HEK293 (cell line): Measurements from ENCODE around the gene MCEE.

ENCODE experiments used
- HOXD13 ChIP-seq: sonication (generic); formaldehyde crosslinking; IDR thresholded peaks from 2 replicates; pipeline ENCODE4 v1.8.0; 2022; ENCODE audit warnings: missing genetic modification reagents, borderline replicate concordance
- IKZF3 ChIP-seq: fragments of 450-650 bp; IDR thresholded peaks from 2 replicates; pipeline ENCODE4 v1.5.0; 2018; ENCODE audit warnings: missing biosample characterization, mild to moderate bottlenecking, missing genetic modification characterization, moderate library complexity
- SCRT1 ChIP-seq: fragments of 450-650 bp; formaldehyde crosslinking; IDR thresholded peaks from 2 replicates; pipeline ENCODE4 v1.5.1; 2016; ENCODE audit warnings: missing biosample characterization, missing genetic modification characterization, borderline replicate concordance
- ZBTB20 ChIP-seq: fragments of 450-650 bp; formaldehyde crosslinking; IDR thresholded peaks from 2 replicates; pipeline ENCODE4 v1.5.1; 2016; ENCODE audit warnings: missing biosample characterization, missing genetic modification characterization
- ZNF140 ChIP-seq: fragments of 450-650 bp; formaldehyde crosslinking; IDR thresholded peaks from 2 replicates; pipeline ENCODE4 v1.5.1; 2016; ENCODE audit warnings: missing biosample characterization, missing genetic modification characterization
- ZNF211 ChIP-seq: fragments of 450-650 bp; formaldehyde crosslinking; IDR thresholded peaks from 2 replicates; pipeline ENCODE4 v1.5.1; 2016; ENCODE audit warnings: low read depth, missing biosample characterization, missing genetic modification characterization
- ZNF266 ChIP-seq: fragments of 450-650 bp; formaldehyde crosslinking; IDR thresholded peaks from 2 replicates; pipeline ENCODE4 v1.5.1; 2016; ENCODE audit warnings: missing biosample characterization, missing genetic modification characterization, low read depth
- ZNF701 ChIP-seq: fragments of 450-650 bp; formaldehyde crosslinking; IDR thresholded peaks from 2 replicates; pipeline ENCODE4 v1.5.1; 2016; ENCODE audit warnings: missing biosample characterization, missing genetic modification characterization
- ZNF777 ChIP-seq: fragments of 450-650 bp; formaldehyde crosslinking; IDR thresholded peaks from 2 replicates; pipeline ENCODE4 v1.5.1; 2017; ENCODE audit warnings: missing biosample characterization, missing genetic modification characterization, borderline replicate concordance
- TF ChIP-seq, protein P1 (sequence below): fragments of 450-650 bp; formaldehyde crosslinking; IDR thresholded peaks from 2 replicates; pipeline ENCODE4 v1.5.1; 2016; ENCODE audit warnings: missing biosample characterization, missing genetic modification characterization
- TF ChIP-seq, protein P2 (sequence below): fragments of 450-650 bp; formaldehyde crosslinking; IDR thresholded peaks from 2 replicates; pipeline ENCODE4 v1.5.1; 2017; ENCODE audit warnings: missing biosample characterization, missing genetic modification characterization
- TF ChIP-seq, protein P3 (sequence below): fragments of 450-650 bp; formaldehyde crosslinking; IDR thresholded peaks from 2 replicates; pipeline ENCODE4 v1.5.1; 2017; ENCODE audit warnings: missing biosample characterization, missing genetic modification characterization
- TF ChIP-seq, protein P4 (sequence below): fragments of 450-650 bp; formaldehyde crosslinking; IDR thresholded peaks from 2 replicates; pipeline ENCODE4 v1.5.1; 2016; ENCODE audit warnings: missing biosample characterization, missing genetic modification characterization
- TF ChIP-seq, protein P5 (sequence below): fragments of 450-650 bp; formaldehyde crosslinking; IDR thresholded peaks from 2 replicates; pipeline ENCODE4 v1.5.1; 2016; ENCODE audit warnings: missing biosample characterization, missing genetic modification characterization, borderline replicate concordance
- TF ChIP-seq, protein P6 (sequence below): fragments of 450-650 bp; formaldehyde crosslinking; IDR thresholded peaks from 2 replicates; pipeline ENCODE4 v1.5.1; 2016; ENCODE audit warnings: missing biosample characterization, missing genetic modification characterization
- TF ChIP-seq, protein P7 (sequence below): fragments of 450-650 bp; formaldehyde crosslinking; IDR thresholded peaks from 2 replicates; pipeline ENCODE4 v1.5.1; 2016; ENCODE audit warnings: missing biosample characterization, missing genetic modification characterization
- TF ChIP-seq, protein P8 (sequence below): fragments of 450-650 bp; formaldehyde crosslinking; optimal IDR thresholded peaks from 2 replicates; pipeline ENCODE3; 2016; ENCODE audit warnings: missing biosample characterization, mild to moderate bottlenecking, missing genetic modification characterization
- TF ChIP-seq, protein P9 (sequence below): fragments of 450-650 bp; formaldehyde crosslinking; IDR thresholded peaks from 2 replicates; pipeline ENCODE4 v1.5.1; 2016; ENCODE audit warnings: missing biosample characterization, missing genetic modification characterization

Gene MCEE

DNA sequence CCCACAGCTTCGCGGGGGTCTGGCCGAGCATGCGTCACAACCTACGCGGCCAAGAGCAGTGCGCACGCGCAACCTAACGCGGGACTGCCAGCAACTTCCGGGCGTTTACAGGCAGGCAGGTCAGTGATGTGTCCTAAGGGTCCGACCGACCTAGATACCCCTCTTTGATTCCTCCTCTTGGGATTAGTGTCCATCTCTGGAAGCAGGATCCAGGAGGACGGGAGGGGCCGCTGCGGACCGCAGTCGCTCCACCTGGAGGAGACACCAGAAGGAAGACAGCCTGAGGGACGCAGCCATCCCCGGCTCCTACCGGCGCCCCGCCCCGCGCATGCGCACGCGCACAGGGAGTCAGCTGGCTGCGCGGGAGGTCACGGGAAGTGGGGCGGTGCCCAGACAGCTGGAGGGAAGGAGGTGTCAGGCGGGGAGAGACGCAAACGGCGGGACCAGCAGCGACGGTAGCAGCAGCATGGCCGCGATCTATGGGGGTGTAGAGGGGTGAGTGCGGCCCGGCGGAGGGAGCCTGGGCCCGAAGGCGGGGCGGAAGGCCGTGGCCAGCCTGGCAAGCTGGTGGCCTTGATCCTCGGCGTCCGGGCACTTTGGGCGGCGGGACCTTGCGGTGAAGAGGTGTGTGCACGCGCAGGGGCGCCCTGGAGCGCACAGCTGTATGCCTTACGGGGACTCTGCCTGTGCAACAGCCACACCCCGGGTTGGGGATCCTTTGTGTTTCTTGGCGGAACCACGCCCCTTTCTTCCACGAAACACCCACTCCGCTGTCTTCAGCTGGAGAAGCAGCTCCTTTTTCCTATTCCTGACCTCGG, 61.6 kb downstream of the MCEE start, which contains the start of gene NAGK (continued):
- TF ChIP-seq, protein P1, sequence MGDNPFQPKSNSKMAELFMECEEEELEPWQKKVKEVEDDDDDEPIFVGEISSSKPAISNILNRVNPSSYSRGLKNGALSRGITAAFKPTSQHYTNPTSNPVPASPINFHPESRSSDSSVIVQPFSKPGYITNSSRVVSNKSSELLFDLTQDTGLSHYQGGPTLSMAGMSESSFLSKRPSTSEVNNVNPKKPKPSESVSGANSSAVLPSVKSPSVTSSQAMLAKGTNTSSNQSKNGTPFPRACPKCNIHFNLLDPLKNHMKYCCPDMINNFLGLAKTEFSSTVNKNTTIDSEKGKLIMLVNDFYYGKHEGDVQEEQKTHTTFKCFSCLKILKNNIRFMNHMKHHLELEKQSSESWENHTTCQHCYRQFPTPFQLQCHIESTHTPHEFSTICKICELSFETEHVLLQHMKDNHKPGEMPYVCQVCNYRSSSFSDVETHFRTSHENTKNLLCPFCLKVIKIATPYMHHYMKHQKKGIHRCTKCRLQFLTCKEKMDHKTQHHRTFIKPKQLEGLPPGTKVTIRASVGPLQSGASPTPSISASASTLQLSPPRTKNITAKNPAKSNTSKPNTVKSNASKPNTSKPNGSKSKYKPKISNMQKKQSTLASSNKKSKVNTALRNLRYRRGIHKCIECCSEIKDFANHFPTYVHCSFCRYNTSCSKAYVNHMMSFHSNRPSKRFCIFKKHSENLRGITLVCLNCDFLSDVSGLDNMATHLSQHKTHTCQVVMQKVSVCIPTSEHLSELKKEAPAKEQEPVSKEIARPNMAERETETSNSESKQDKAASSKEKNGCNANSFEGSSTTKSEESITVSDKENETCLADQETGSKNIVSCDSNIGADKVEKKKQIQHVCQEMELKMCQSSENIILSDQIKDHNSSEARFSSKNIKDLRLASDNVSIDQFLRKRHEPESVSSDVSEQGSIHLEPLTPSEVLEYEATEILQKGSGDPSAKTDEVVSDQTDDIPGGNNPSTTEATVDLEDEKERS (tag by site-specific recombination), result 0 out of 2 replicates have a peak, but pooled peaks have one; percentile 49
- TF ChIP-seq ZNF140 (tag by site-specific recombination) (no peak), SCRT1 (no peak), ZBTB20 (peak; percentile 83), ZNF266 (no peak), IKZF3 (tag by site-specific recombination) (0 out of 2 replicates have a peak, but pooled peaks have one; percentile 30), HOXD13 (no peak), ZNF701 (tag by site-specific recombination) (no peak), ZNF777 (peak; percentile 64; the same call in 1 of the 2 replicates), ZNF211 (no peak)
- TF ChIP-seq, protein P2, sequence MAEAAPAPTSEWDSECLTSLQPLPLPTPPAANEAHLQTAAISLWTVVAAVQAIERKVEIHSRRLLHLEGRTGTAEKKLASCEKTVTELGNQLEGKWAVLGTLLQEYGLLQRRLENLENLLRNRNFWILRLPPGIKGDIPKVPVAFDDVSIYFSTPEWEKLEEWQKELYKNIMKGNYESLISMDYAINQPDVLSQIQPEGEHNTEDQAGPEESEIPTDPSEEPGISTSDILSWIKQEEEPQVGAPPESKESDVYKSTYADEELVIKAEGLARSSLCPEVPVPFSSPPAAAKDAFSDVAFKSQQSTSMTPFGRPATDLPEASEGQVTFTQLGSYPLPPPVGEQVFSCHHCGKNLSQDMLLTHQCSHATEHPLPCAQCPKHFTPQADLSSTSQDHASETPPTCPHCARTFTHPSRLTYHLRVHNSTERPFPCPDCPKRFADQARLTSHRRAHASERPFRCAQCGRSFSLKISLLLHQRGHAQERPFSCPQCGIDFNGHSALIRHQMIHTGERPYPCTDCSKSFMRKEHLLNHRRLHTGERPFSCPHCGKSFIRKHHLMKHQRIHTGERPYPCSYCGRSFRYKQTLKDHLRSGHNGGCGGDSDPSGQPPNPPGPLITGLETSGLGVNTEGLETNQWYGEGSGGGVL (tag by site-specific recombination), result peak; percentile 40
- TF ChIP-seq, protein P3, sequence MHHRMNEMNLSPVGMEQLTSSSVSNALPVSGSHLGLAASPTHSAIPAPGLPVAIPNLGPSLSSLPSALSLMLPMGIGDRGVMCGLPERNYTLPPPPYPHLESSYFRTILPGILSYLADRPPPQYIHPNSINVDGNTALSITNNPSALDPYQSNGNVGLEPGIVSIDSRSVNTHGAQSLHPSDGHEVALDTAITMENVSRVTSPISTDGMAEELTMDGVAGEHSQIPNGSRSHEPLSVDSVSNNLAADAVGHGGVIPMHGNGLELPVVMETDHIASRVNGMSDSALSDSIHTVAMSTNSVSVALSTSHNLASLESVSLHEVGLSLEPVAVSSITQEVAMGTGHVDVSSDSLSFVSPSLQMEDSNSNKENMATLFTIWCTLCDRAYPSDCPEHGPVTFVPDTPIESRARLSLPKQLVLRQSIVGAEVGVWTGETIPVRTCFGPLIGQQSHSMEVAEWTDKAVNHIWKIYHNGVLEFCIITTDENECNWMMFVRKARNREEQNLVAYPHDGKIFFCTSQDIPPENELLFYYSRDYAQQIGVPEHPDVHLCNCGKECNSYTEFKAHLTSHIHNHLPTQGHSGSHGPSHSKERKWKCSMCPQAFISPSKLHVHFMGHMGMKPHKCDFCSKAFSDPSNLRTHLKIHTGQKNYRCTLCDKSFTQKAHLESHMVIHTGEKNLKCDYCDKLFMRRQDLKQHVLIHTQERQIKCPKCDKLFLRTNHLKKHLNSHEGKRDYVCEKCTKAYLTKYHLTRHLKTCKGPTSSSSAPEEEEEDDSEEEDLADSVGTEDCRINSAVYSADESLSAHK, result peak; percentile 22; the same call in 1 of the 2 replicates
- TF ChIP-seq, protein P4, sequence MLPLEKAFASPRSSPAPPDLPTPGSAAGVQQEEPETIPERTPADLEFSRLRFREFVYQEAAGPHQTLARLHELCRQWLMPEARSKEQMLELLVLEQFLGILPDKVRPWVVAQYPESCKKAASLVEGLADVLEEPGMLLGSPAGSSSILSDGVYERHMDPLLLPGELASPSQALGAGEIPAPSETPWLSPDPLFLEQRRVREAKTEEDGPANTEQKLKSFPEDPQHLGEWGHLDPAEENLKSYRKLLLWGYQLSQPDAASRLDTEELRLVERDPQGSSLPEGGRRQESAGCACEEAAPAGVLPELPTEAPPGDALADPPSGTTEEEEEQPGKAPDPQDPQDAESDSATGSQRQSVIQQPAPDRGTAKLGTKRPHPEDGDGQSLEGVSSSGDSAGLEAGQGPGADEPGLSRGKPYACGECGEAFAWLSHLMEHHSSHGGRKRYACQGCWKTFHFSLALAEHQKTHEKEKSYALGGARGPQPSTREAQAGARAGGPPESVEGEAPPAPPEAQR (tag by site-specific recombination), result no peak
- TF ChIP-seq, protein P5, sequence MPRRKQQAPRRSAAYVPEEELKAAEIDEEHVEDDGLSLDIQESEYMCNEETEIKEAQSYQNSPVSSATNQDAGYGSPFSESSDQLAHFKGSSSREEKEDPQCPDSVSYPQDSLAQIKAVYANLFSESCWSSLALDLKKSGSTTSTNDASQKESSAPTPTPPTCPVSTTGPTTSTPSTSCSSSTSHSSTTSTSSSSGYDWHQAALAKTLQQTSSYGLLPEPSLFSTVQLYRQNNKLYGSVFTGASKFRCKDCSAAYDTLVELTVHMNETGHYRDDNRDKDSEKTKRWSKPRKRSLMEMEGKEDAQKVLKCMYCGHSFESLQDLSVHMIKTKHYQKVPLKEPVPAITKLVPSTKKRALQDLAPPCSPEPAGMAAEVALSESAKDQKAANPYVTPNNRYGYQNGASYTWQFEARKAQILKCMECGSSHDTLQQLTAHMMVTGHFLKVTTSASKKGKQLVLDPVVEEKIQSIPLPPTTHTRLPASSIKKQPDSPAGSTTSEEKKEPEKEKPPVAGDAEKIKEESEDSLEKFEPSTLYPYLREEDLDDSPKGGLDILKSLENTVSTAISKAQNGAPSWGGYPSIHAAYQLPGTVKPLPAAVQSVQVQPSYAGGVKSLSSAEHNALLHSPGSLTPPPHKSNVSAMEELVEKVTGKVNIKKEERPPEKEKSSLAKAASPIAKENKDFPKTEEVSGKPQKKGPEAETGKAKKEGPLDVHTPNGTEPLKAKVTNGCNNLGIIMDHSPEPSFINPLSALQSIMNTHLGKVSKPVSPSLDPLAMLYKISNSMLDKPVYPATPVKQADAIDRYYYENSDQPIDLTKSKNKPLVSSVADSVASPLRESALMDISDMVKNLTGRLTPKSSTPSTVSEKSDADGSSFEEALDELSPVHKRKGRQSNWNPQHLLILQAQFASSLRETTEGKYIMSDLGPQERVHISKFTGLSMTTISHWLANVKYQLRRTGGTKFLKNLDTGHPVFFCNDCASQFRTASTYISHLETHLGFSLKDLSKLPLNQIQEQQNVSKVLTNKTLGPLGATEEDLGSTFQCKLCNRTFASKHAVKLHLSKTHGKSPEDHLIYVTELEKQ (tag by site-specific recombination), result no peak; the same call in 1 of the 2 replicates
- TF ChIP-seq, protein P6, sequence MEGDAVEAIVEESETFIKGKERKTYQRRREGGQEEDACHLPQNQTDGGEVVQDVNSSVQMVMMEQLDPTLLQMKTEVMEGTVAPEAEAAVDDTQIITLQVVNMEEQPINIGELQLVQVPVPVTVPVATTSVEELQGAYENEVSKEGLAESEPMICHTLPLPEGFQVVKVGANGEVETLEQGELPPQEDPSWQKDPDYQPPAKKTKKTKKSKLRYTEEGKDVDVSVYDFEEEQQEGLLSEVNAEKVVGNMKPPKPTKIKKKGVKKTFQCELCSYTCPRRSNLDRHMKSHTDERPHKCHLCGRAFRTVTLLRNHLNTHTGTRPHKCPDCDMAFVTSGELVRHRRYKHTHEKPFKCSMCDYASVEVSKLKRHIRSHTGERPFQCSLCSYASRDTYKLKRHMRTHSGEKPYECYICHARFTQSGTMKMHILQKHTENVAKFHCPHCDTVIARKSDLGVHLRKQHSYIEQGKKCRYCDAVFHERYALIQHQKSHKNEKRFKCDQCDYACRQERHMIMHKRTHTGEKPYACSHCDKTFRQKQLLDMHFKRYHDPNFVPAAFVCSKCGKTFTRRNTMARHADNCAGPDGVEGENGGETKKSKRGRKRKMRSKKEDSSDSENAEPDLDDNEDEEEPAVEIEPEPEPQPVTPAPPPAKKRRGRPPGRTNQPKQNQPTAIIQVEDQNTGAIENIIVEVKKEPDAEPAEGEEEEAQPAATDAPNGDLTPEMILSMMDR (tag by site-specific recombination), result peak; percentile 72
- TF ChIP-seq, protein P7, sequence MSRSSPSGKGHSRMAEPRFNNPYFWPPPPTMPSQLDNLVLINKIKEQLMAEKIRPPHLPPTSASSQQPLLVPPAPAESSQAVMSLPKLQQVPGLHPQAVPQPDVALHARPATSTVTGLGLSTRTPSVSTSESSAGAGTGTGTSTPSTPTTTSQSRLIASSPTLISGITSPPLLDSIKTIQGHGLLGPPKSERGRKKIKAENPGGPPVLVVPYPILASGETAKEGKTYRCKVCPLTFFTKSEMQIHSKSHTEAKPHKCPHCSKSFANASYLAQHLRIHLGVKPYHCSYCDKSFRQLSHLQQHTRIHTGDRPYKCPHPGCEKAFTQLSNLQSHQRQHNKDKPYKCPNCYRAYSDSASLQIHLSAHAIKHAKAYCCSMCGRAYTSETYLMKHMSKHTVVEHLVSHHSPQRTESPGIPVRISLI, result no peak
- TF ChIP-seq, protein P8, sequence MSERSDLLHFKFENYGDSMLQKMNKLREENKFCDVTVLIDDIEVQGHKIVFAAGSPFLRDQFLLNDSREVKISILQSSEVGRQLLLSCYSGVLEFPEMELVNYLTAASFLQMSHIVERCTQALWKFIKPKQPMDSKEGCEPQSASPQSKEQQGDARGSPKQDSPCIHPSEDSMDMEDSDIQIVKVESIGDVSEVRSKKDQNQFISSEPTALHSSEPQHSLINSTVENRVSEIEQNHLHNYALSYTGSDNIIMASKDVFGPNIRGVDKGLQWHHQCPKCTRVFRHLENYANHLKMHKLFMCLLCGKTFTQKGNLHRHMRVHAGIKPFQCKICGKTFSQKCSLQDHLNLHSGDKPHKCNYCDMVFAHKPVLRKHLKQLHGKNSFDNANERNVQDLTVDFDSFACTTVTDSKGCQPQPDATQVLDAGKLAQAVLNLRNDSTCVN (tag by site-specific recombination), result peak; percentile 95
- TF ChIP-seq, protein P9, sequence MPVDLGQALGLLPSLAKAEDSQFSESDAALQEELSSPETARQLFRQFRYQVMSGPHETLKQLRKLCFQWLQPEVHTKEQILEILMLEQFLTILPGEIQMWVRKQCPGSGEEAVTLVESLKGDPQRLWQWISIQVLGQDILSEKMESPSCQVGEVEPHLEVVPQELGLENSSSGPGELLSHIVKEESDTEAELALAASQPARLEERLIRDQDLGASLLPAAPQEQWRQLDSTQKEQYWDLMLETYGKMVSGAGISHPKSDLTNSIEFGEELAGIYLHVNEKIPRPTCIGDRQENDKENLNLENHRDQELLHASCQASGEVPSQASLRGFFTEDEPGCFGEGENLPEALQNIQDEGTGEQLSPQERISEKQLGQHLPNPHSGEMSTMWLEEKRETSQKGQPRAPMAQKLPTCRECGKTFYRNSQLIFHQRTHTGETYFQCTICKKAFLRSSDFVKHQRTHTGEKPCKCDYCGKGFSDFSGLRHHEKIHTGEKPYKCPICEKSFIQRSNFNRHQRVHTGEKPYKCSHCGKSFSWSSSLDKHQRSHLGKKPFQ (tag by site-specific recombination), result no peak
